ENCODE data around the gene RHOG.

The RHOG gene

GRCh38 chr11:3859373-3859881 is 18.7 kb upstream of the RHOG start:
- DNase-seq (ENCODE audit: low read depth): no peak

GRCh38 chr11:3857628-3858027 is 16.9 kb upstream of the RHOG start:
- no peak for DNase-seq (ENCODE audit: low read depth)

GRCh38 chr11:3856856-3857553 is 16.2 kb upstream of the RHOG start:
- no peak for DNase-seq (ENCODE audit: low read depth)

- DNase-seq (ENCODE audit: low read depth): no peak
Observed at GRCh38 chr11:3855808-3856491, 15.2 kb upstream of the RHOG start.

- DNase-seq (ENCODE audit: low read depth): peak; percentile 82
Observed at GRCh38 chr11:3854977-3855807, 14.4 kb upstream of the RHOG start, which contains the start of gene STIM1. Gene STIM1, plus strand, starts transcription at chr11:3855664. Its CDS starts 607 bp downstream, at chr11:3856271.

- no peak for DNase-seq (ENCODE audit: low read depth)
Observed at GRCh38 chr11:3854660-3854976, 13.9 kb upstream of the RHOG start.

GRCh38 chr11:3853899-3854659 is 13.3 kb upstream of the RHOG start:
- DNase-seq (ENCODE audit: low read depth): no peak

- no peak for DNase-seq (ENCODE audit: low read depth)
Observed at GRCh38 chr11:3853545-3853842, 12.7 kb upstream of the RHOG start.

- DNase-seq (ENCODE audit: low read depth): no peak
Observed at GRCh38 chr11:3849297-3849874, 8.6 kb upstream of the RHOG start.

GRCh38 chr11:3845670-3846069 is 4.9 kb upstream of the RHOG start:
- DNase-seq (ENCODE audit: low read depth): no peak

- DNase-seq (ENCODE audit: low read depth): no peak
Observed at GRCh38 chr11:3845246-3845645, 4.5 kb upstream of the RHOG start.

GRCh38 chr11:3843326-3843725 is 2.6 kb upstream of the RHOG start:
- no peak for DNase-seq (ENCODE audit: low read depth)

- DNase-seq (ENCODE audit: low read depth): peak; percentile 65
Observed at GRCh38 chr11:3841426-3842350, 929 bp upstream of the RHOG start.

- DNase-seq (ENCODE audit: low read depth): no peak
Observed at GRCh38 chr11:3840004-3840869, 522 bp downstream of the RHOG start.

- DNase-seq (ENCODE audit: low read depth): no peak
Observed at GRCh38 chr11:3838504-3838903, 2.3 kb downstream of the RHOG start.

- DNase-seq (ENCODE audit: low read depth): no peak
Observed at GRCh38 chr11:3837793-3838192, 3.0 kb downstream of the RHOG start.

- DNase-seq (ENCODE audit: low read depth): no peak
Observed at GRCh38 chr11:3836903-3837302, 3.9 kb downstream of the RHOG start.

- no peak for DNase-seq (ENCODE audit: low read depth)
Observed at GRCh38 chr11:3835751-3836150, 5.0 kb downstream of the RHOG start.

GRCh38 chr11:3834664-3835461 is 5.9 kb downstream of the RHOG start:
- no peak for DNase-seq (ENCODE audit: low read depth)
